ENCODE data around the gene PLEKHG4B. TPM values are rescaled to one million over a fixed set of nuclear protein-coding genes. Genes with fewer than 3 reads are reported as not detected.
A peak's percentile ranks its signal among the peaks of the same experiment; 100 is the strongest.

The PLEKHG4B gene
- total and polyA plus RNA-seq, 2 of the 8 experiments (the other 6 are each of a cell fraction or from before 2014, with no cell fraction given), result 31.1 to 43.6 TPM

DNA sequence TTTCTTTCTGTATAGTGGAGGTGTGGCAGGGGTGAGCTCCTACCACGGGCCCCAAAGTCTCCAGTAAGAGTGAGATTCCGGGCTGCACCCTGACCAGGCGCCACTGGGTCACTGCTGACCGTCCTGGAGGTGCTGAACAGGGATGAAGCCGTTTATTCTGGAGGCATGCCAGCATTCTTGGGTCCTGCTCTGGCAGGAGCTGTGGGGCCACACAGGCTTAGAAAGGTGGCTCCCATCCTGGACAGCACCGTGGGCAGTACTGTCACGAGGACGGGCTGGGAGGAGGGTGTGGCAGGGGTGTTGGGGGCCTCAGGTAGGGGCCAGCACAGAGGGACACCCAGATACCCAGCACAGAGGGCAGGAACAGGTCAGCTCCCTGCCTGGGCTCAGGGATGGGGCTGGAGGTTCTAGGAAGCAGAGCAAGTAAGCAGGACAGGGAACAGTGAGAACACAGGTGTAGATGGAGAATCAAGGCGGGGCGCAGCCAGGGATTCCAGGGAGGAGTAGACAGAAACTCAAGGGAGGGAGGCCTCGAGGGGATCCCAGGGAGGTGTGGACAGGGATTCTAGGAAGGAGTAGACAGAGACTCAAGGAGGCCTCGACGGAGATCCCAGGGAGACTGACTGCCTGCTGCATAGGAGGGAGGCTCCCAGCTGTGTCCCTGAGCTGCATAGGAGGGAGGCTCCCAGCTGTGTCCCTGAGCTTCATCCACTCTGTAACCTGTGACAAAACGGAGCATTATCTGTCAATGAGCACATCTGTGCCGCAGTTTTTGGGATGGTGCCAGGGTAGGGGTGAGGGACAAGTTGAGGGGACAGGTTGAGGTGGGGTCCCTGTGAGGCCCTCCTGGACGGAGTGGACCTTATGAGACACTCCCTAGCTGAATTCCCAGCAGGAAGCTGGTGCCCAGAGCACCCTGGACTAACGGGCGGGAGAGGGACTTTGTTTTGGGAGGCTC is 1.1 kb upstream of the PLEKHG4B start:
- CTCF ChIA-PET (ENCODE audit: partially characterized antibody), result interaction anchor here (0.8 to 2.1 kb wide), 6 partner anchors 9 to 49 kb away, joined by 3 to 8 read pairs (median 3); no protein-coding TSS in a partner anchor
- H4K20me1 ChIP-seq (replicated peaks in 1 of 2; ENCODE audit: control insufficient read depth in 1 of 2, insufficient read depth in 2 of 2, low read length in 2 of 2), result peaks cover 0 to 13% of the 10 kb centered on the region in 2 experiments
- H2AK5ac ChIP-seq (ENCODE audit: low read depth, low read length), result peak overlapping the region; percentile 42; the same call in 1 of the 2 replicates
- H3K4me2 ChIP-seq (ENCODE audit: insufficient read depth in 1 of 2, low read depth in 2 of 2, low read length in 2 of 2), result peak overlapping the region; percentile 48 to 69; a peak in 3 of 4 replicates
- H4K5ac ChIP-seq (ENCODE audit: insufficient read length, low read depth, low read length), result no peak overlapping the region
- peak overlapping the region in 3 of 4 experiments; percentile 11 to 59 (median 20); a peak in 5 of 8 replicates for H3K4me3 ChIP-seq (ENCODE audit: extremely low read depth in 1 of 4, insufficient read depth in 2 of 4, low read depth in 3 of 4, low read length in 4 of 4)
- peak overlapping the region; percentile 22; the same call in 1 of the 2 replicates for H2BK5ac ChIP-seq (ENCODE audit: low read depth, low read length)
- H3K4ac ChIP-seq (replicated peaks; ENCODE audit: insufficient read length, low read depth, low read length), result peak overlapping the region; percentile 37
- H3K27ac ChIP-seq (ENCODE audit: low read depth, low read length), result peak overlapping the region; percentile 79; the same call in 1 of the 2 replicates
- no peaks in the 10 kb centered on the region; a peak in 1 of 7 replicates for H3K27me3 ChIP-seq (replicated peaks in 1 of 4; ENCODE audit: control insufficient read depth in 3 of 4, extremely low read depth in 1 of 4, insufficient read depth in 3 of 4, low read length in 3 of 4)
- FAIRE-seq (no peak), DNase-seq (ENCODE audit: low read depth in 1 of 2, low spot score in 2 of 2) (no peak)
- no peak overlapping the region for H3K23ac ChIP-seq (ENCODE audit: insufficient read length)
- no peaks in the 10 kb centered on the region for H3K9me3 ChIP-seq (ENCODE audit: insufficient read depth in 2 of 2, low read depth in 1 of 2, low read length in 1 of 2)
- 76% methylated on average over 18 of the region's 18 CpGs; no CpG with 5 or more reads in 1 of the 2 experiments for WGBS, 2 experiments (ENCODE audit: extremely low coverage in 1 of 2, insufficient coverage in 1 of 2, insufficient read length in 1 of 2, insufficient replicate concordance in 2 of 2, low coverage in 1 of 2, low lambda C conversion rate in 2 of 2, missing lambda C conversion rate in 1 of 2)
- H3K56ac ChIP-seq (replicated peaks; ENCODE audit: insufficient read length, low read depth, low read length), result no peak overlapping the region
- POLR2A ChIA-PET (ENCODE audit: partially characterized antibody), result interaction anchor here (0.7 to 6.3 kb wide), 16 partner anchors 10 to 180 kb away, joined by 3 to 65 read pairs (median 4); partner anchors contain the start of genes CCDC127, PDCD6 and SDHA
- H3K14ac ChIP-seq (ENCODE audit: insufficient read length), result no peak overlapping the region
- peak overlapping the region; percentile 76 for H2BK120ac ChIP-seq (replicated peaks; ENCODE audit: low read depth, low read length)
- H3K79me1 ChIP-seq (ENCODE audit: low read depth, low read length), result peaks cover 8% of the 10 kb centered on the region; the same call in 1 of the 2 replicates
- H3K4me1 ChIP-seq (replicated peaks in 1 of 4; ENCODE audit: control insufficient read depth in 3 of 4, insufficient read depth in 4 of 4, low read length in 3 of 4), result peaks cover 6 to 23% (median 16%) of the 10 kb centered on the region in 4 experiments
- H4K8ac ChIP-seq (ENCODE audit: extremely low read depth, insufficient read depth, low read length), result peak overlapping the region; percentile 76; the same call in 1 of the 2 replicates
- H3K18ac ChIP-seq (ENCODE audit: extremely low read depth, low read length), result peak overlapping the region; percentile 64
- no peak overlapping the region for H2BK20ac ChIP-seq (ENCODE audit: low read length)
- peaks cover 3 to 14% (median 6%) of the 10 kb centered on the region in 4 experiments; a peak in 5 of 8 replicates for H3K36me3 ChIP-seq (ENCODE audit: control insufficient read depth in 2 of 4, insufficient read depth in 4 of 4, low read length in 3 of 4)
- H3K9ac ChIP-seq (replicated peaks in 1 of 4; ENCODE audit: extremely low read depth in 1 of 4, low read depth in 3 of 4, low read length in 3 of 4), result peak overlapping the region in 2 of 4 experiments; percentile 67 to 74; a peak in 3 of 7 replicates
- H2AFZ ChIP-seq (ENCODE audit: low read length), result no peak overlapping the region
- peak overlapping the region; percentile 67 for H4K91ac ChIP-seq (replicated peaks; ENCODE audit: insufficient read length, low read length)
- H2BK12ac ChIP-seq (ENCODE audit: low read depth, low read length), result peak overlapping the region; percentile 64; the same call in 1 of the 2 replicates
- H3K79me2 ChIP-seq (ENCODE audit: control insufficient read depth in 1 of 2, insufficient read depth in 2 of 2, low read length in 2 of 2), result peaks cover 7 to 33% of the 10 kb centered on the region in 2 experiments
- no peaks in the 10 kb centered on the region; the same call in 1 of the 2 replicates for H3K23me2 ChIP-seq (ENCODE audit: low read depth, low read length)
- TF ChIP-seq CHD2 (IDR thresholded peaks at IDR 0.05; ENCODE audit: low read length) (no peak), CTCF (IDR thresholded peaks at IDR 0.05; ENCODE audit: control extremely low read depth in 1 of 3, insufficient read depth in 1 of 3, low read depth in 1 of 3, low read length in 3 of 3) (0 out of 4 replicates have a peak, but pooled peaks of 1 of the 3 experiments have one; percentile 1)
- H2BK15ac ChIP-seq (ENCODE audit: low read length), result peak overlapping the region; percentile 66
